ENCODE results near the gene USP43.

- TF ChIP-seq CTCF (conservative IDR thresholded peaks at IDR 0.05; ENCODE audit: low read depth, low read length) (no peak), EZH2phosphoT487 (IDR thresholded peaks at IDR 0.05; ENCODE audit: borderline replicate concordance, low read length) (no peak)
These were observed 31.5 kb downstream of the USP43 start for GRCh38 chr17:9676820-9677310.

Measured in PC-3 (cell line).